Panc1 (cell line): Measurements from ENCODE around the gene RANBP17.

Experiments used
- CTCF ChIP-seq: fragments of 450-650 bp; IDR thresholded peaks from 2 replicates; pipeline ENCODE4 v1.5.1; 2017; ENCODE audit warnings: mild to moderate bottlenecking
- POLR2AphosphoS5 ChIP-seq: IDR thresholded peaks from 2 replicates; pipeline ENCODE4 v1.6.1; 2012; ENCODE audit warnings: mild to moderate bottlenecking, low read depth, low read length, moderate library complexity
- SIN3A ChIP-seq: IDR thresholded peaks from 2 replicates; pipeline ENCODE4 v1.6.1; 2012; ENCODE audit warnings: low read depth, mild to moderate bottlenecking, low read length, moderate library complexity, borderline replicate concordance; ENCODE audit not compliant: insufficient read depth
- TCF7L2 ChIP-seq: IDR thresholded peaks from 2 replicates; pipeline ENCODE4 v1.6.1; 2011; ENCODE audit warnings: mild to moderate bottlenecking, low read depth, low read length, inconsistent platforms

GRCh38 chr5:170860415-170860814 lies 1.4 kb upstream of the RANBP17 start:
- TF ChIP-seq POLR2AphosphoS5 (no peak), CTCF (no peak), TCF7L2 (no peak), SIN3A (no peak)
